NCI-H2196 (cell line): ENCODE results near the gene PRSS1.

Experiments
- DNase-seq: peaks from one replicate; lab custom pipeline; 2025; ENCODE audit not compliant: unreplicated experiment; lab: John Stamatoyannopoulos, UW

The PRSS1 gene

DNA sequence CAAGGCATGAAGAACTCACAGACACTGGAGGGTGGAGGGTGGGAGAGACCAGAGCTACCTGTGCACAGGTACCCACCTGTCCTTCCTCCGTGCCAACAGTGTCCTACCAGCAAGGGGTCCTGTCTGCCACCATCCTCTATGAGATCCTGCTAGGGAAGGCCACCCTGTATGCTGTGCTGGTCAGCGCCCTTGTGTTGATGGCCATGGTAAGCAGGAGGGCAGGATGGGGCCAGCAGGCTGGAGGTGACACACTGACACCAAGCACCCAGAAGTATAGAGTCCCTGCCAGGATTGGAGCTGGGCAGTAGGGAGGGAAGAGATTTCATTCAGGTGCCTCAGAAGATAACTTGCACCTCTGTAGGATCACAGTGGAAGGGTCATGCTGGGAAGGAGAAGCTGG is 43.3 kb downstream of the PRSS1 start:
- DNase-seq = no peak

DNA sequence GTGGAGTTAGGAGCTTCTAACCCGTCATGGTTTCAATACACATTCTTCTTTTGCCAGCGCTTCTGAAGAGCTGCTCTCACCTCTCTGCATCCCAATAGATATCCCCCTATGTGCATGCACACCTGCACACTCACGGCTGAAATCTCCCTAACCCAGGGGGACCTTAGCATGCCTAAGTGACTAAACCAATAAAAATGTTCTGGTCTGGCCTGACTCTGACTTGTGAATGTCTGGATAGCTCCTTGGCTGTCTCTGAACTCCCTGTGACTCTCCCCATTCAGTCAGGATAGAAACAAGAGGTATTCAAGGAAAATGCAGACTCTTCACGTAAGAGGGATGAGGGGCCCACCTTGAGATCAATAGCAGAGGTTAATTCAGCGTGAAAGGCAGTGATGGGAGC is 43.9 kb downstream of the PRSS1 start:
- DNase-seq = no peak

GRCh38 chr7:142795339-142795863 is 46.1 kb downstream of the PRSS1 start:
- DNase-seq = no peak

- no peak for DNase-seq
Observed at GRCh38 chr7:142796001-142796500, 46.8 kb downstream of the PRSS1 start.

- no peak for DNase-seq
Observed at GRCh38 chr7:142796501-142797390, 47.5 kb downstream of the PRSS1 start.

DNA sequence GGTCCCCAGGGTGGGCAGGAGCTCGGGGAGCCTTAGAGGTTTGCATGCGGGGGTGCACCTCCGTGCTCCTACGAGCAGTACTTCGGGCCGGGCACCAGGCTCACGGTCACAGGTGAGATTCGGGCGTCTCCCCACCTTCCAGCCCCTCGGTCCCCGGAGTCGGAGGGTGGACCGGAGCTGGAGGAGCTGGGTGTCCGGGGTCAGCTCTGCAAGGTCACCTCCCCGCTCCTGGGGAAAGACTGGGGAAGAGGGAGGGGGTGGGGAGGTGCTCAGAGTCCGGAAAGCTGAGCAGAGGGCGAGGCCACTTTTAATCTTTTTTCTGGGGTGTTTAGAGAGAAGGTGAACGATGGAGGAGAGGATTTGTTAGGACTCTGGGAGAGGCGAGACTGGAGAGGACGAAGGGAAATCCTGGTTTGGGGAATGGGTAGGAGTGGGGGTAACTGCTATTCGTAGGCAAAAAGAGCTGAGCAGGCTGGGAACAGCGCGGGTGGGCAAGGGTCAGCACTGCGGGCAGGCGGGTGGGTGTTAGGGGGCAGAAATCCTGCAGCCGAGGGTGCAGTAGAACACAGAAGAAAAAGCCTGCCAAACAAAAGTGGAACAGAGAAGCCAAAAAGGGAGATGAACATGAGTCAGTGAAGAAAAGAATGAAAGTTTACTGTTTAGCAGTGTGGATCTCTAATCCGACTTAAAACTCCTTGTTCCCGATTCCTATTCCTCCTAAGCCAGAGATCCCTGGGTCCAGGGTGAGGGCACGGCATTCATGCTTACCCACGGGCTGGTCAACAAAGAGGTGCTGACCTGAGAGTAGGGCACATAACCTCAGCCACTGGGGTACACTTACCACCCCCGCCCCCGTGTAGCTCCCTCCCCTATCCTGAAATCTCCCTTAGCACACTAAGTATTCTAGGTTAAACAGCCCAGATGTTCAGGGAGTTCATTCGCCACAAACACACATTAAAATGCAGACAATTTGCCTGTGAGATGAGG is 48.4 kb downstream of the PRSS1 start:
- DNase-seq = no peak

DNA sequence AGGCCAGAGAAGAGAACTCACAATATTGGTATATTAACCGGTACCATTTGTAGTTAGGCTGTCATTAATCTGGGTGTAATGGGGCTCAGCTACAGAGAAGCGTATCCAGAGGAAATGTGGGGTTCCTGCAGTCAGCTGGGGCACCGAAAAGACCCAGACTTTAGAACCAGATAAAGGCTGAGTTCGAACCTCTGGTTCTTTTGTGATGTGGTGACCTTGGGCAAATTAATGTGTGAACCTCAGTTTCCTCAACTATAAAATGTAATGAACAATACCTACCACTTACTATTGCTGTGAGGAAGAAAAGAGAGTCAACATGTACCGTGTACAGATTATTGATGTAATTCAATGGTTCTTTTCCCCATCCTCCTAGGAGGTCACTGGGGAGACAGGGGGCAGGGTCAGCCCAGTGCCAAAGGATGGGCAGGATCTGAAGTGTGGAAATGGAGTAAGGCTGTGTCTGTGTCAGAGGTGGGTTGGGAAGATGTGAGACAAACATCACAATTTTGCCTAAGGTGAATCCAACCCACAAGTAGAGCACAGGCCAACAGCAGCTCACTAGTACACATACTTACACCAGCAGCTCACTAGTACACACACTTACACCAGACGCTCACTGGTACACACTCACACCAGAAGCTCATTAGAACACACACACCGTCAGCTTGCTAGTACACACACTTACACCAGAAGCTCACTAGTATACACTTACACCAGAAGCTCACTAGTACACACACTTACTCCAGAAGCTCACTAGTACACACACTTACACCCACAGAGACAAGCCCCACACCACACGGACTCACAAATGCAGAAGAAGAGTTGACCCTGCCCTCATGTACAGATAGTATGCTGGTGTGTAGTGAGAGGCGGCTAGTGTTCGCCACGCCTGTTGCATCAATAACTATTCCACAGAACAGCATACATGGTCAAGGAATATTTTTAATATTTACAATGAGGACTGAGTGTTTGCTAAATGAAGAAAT is 49.5 kb downstream of the PRSS1 start:
- no peak for DNase-seq

DNA sequence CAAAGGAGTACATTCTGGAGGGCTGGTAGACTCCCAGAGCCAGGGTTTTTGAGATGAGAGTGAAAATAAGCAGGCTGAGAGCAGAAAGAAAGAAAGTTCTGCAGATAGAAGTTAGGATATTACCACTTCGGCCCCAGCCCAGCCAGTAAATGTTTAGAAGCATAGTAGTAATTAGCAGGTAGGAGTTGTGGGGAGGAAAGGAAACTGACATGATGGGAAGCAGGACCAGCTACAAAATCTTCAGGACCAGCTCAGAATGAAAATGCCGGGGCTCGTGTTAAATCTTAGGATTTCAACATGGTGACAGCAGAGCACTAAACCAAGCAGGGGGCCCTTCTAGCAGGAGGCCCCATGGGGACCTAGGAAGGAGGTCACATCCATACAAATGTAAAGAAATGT is 50.2 kb downstream of the PRSS1 start:
- DNase-seq = no peak

GRCh38 chr7:142800088-142800487 is 50.8 kb downstream of the PRSS1 start:
- DNase-seq = no peak

DNA sequence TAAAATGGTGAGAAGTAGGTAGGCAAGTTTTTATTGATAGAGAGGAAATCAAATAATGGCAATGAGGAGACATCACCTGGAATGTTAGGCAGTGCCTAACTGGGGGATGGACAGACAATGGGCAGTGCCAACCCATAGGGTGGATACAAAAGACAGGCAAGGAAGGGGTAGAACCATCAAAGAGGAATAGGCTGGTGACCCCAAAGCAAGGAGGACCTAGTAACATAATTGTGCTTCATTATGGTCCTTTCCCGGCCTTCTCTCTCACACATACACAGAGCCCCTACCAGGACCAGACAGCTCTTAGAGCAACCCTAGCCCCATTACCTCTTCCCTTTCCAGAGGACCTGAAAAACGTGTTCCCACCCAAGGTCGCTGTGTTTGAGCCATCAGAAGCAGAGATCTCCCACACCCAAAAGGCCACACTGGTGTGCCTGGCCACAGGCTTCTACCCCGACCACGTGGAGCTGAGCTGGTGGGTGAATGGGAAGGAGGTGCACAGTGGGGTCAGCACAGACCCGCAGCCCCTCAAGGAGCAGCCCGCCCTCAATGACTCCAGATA is 51.5 kb downstream of the PRSS1 start:
- DNase-seq = no peak

- no peak for DNase-seq
Observed at GRCh38 chr7:142801601-142802295, 52.5 kb downstream of the PRSS1 start.

- no peak for DNase-seq
Observed at GRCh38 chr7:142802301-142802700, 53.0 kb downstream of the PRSS1 start.
